GM23338 (cell line): ENCODE results near the gene SLC7A14.

ENCODE experiments used
- EZH2 ChIP-seq: fragments of 200-600 bp; sonication (generic); IDR thresholded peaks from one replicate; pipeline ENCODE4 v1.8.0; 2017; ENCODE audit warnings: antibody characterized with exemption, mild to moderate bottlenecking, low read depth; ENCODE audit not compliant: unreplicated experiment
- EZH2phosphoT487 ChIP-seq: fragments of 200-600 bp; sonication (generic); IDR thresholded peaks from one replicate; pipeline ENCODE4 v1.8.1; 2018; ENCODE audit warnings: antibody characterized with exemption; ENCODE audit not compliant: unreplicated experiment
- TF ChIP-seq, protein P1 (sequence below), 2 experiments: fragments of 200-600 bp in 1 of 2; sonication (generic) in 1 of 2; conservative IDR thresholded peaks; 2 replicates each; pipeline versions ENCODE4 v1.5.1 to v1.6.1; 2016 to 2017; ENCODE audit warnings: antibody characterized with exemption in 2 of 2, low read depth in 2 of 2, mild to moderate bottlenecking in 2 of 2, moderate library complexity in 1 of 2
- TF ChIP-seq, protein P2 (sequence below): IDR thresholded peaks from one replicate; pipeline ENCODE4 v1.6.1; 2018; ENCODE audit warnings: antibody characterized with exemption; ENCODE audit not compliant: unreplicated experiment

DNA sequence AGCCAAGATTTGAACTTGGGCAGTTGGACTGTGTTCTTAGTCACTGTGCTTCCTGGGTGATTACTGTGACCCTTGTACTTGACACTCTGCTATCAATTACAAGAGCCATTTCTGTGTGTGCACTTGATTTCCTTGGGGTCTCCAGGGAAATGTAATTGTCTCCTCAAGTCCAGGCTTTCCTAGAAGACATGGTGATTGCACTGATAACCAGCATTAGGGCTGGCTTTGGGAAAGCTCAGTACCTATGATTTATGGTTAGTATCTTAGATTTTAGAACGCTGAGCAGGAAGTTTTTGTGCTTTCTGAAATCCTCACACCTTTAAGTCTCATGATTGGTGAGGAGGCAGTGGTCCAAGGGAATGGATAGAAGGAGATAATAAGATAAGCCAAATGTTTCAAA lies 168.8 kb downstream of the SLC7A14 start:
- TF ChIP-seq, protein P1, sequence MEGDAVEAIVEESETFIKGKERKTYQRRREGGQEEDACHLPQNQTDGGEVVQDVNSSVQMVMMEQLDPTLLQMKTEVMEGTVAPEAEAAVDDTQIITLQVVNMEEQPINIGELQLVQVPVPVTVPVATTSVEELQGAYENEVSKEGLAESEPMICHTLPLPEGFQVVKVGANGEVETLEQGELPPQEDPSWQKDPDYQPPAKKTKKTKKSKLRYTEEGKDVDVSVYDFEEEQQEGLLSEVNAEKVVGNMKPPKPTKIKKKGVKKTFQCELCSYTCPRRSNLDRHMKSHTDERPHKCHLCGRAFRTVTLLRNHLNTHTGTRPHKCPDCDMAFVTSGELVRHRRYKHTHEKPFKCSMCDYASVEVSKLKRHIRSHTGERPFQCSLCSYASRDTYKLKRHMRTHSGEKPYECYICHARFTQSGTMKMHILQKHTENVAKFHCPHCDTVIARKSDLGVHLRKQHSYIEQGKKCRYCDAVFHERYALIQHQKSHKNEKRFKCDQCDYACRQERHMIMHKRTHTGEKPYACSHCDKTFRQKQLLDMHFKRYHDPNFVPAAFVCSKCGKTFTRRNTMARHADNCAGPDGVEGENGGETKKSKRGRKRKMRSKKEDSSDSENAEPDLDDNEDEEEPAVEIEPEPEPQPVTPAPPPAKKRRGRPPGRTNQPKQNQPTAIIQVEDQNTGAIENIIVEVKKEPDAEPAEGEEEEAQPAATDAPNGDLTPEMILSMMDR (conservative IDR thresholded peaks at IDR 0.05; ENCODE audit: low read depth in 2 of 2) = no peak
- TF ChIP-seq EZH2 (no peak), EZH2phosphoT487 (no peak)
- TF ChIP-seq, protein P2, sequence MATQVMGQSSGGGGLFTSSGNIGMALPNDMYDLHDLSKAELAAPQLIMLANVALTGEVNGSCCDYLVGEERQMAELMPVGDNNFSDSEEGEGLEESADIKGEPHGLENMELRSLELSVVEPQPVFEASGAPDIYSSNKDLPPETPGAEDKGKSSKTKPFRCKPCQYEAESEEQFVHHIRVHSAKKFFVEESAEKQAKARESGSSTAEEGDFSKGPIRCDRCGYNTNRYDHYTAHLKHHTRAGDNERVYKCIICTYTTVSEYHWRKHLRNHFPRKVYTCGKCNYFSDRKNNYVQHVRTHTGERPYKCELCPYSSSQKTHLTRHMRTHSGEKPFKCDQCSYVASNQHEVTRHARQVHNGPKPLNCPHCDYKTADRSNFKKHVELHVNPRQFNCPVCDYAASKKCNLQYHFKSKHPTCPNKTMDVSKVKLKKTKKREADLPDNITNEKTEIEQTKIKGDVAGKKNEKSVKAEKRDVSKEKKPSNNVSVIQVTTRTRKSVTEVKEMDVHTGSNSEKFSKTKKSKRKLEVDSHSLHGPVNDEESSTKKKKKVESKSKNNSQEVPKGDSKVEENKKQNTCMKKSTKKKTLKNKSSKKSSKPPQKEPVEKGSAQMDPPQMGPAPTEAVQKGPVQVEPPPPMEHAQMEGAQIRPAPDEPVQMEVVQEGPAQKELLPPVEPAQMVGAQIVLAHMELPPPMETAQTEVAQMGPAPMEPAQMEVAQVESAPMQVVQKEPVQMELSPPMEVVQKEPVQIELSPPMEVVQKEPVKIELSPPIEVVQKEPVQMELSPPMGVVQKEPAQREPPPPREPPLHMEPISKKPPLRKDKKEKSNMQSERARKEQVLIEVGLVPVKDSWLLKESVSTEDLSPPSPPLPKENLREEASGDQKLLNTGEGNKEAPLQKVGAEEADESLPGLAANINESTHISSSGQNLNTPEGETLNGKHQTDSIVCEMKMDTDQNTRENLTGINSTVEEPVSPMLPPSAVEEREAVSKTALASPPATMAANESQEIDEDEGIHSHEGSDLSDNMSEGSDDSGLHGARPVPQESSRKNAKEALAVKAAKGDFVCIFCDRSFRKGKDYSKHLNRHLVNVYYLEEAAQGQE = no peak
